Smooth muscle cell of bladder (primary cell): ENCODE measurements around the gene ARHGEF33. TPM values are rescaled to one million over a fixed set of nuclear protein-coding genes. Genes with fewer than 3 reads are reported as not detected.

Source experiments
- total RNA-seq: library from RNA; depleted of rRNA; stranded (reverse); fragments of >200 nt; gene quantifications from 2 replicates; pipeline ENCODE4 v1.2.3, GENCODE V29; 2014

ARHGEF33 gene
- 0.57 and 0.74 TPM in 2 replicates for total RNA-seq

DNA sequence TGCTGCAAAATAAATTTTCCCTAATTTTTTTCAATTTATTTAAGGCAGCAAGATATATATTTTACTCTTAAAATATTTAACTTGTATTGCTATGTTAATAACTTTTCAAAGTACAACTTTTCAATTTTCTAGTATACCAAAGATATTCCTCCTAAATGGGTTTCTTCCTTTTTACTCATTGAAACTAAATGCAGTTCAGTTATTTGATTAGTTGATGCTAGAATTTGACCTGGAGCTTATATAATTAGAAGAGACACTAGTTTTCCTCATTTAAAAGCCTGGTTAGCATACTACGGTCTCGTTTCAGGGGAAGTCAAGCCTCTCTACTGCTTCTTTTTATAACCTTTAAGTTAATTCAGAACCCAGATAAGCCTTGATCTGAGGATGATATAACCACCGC lies at the start of gene ARHGEF33:
Gene ARHGEF33, plus strand, starts transcription at position 301 of the 400 bp plus-strand sequence. CDS start 29,573 bp downstream, outside the sequence.

DNA sequence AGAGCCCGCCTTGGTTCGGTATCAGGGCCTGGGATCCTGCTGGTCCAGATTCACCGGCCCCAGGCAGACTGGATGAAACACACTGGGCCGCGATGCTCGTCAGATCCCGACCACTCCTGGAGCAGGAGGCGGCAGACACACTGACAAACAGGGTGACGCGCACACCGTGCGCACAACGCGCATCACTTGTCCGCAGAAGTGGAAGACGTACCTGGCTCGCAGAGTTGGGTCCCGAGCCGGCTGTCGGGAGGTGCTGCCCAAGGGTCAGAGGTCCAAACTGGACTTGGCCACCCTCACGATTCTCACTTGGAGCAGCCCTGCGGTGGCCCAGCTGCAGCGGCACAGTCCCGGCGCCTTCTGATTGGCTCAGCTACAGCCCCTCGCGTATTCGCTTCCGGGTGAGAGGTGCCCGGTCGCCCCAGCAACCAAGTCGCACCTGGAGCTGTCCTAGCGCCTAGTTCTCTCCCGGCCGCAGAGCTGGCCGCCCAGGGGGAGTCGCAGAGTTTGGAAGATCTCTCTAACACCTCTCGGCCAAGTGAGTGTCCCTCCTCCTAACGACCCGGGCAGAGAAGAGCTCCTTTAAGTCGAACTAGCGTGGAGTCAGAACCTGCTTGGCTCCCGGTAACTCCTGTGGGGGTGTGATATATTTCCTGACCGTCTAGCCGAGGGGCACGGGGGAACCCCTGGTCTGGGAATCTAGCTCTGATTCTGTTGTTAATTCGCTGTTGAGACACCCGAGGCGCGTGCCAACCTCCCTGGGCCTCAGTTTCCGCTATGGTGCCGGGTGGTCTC lies 13.9 kb upstream of the ARHGEF33 start, which contains the start of the genes DHX57 and MORN2:
Gene DHX57, minus strand, starts transcription at position 359 of the 792 bp plus-strand sequence. CDS start 7,529 bp downstream, outside the sequence.
Gene MORN2, plus strand, starts transcription at position 401 of the 792 bp plus-strand sequence.

Other genes with a start within 250 kb of the ARHGEF33 start
- gene GALM, start 223.8 kb upstream of the ARHGEF33 start, total RNA-seq = 18.0 and 20.2 TPM in 2 replicates
- gene SRSF7, start 138.5 kb upstream of the ARHGEF33 start, total RNA-seq = 102 and 121 TPM in 2 replicates
- 8.4 and 14.4 TPM in 2 replicates for gene GEMIN6, start 111.7 kb upstream of the ARHGEF33 start, total RNA-seq
- 20.3 and 21.6 TPM in 2 replicates for gene DHX57, start 13.9 kb upstream of the ARHGEF33 start, total RNA-seq
- gene MORN2, start 13.9 kb upstream of the ARHGEF33 start, total RNA-seq = 19.1 and 20.7 TPM in 2 replicates
- 21.9 and 24.6 TPM in 2 replicates for gene SOS1, start 231.2 kb downstream of the ARHGEF33 start, total RNA-seq